ENCODE data around the gene TIMM8B.
"Not testable (repeated sequence)": the region's sequence is repeated elsewhere in the genome, so short reads cannot be mapped to it uniquely, and the experiment has no call there.

Gene TIMM8B

GRCh38 chr11:112100462-112100861 is 13.9 kb upstream of the TIMM8B start:
- no peak overlapping the region for H3K4me3 Mint-ChIP-seq
- H3K27ac Mint-ChIP-seq = no peak overlapping the region
- no peaks in the 10 kb centered on the region for H3K9me3 Mint-ChIP-seq
- H3K36me3 Mint-ChIP-seq (ENCODE audit: low read depth) = peaks cover 27% of the 10 kb centered on the region
- no peak for DNase-seq
- H3K27me3 Mint-ChIP-seq = no peaks in the 10 kb centered on the region
- H3K4me1 Mint-ChIP-seq (ENCODE audit: low read depth) = peaks cover 4% of the 10 kb centered on the region

- Mint-ChIP-seq H3K36me3 (ENCODE audit: low read depth) (peaks cover 43% of the 10 kb centered on the region), H3K9me3 (no peaks in the 10 kb centered on the region), H3K4me3 (no peak overlapping the region), H3K27me3 (no peaks in the 10 kb centered on the region), H3K4me1 (ENCODE audit: low read depth) (no peaks in the 10 kb centered on the region), H3K27ac (no peak overlapping the region)
- no peak for DNase-seq
These were observed 11.4 kb upstream of the TIMM8B start for GRCh38 chr11:112097734-112098528.

GRCh38 chr11:112096194-112096593 is 9.6 kb upstream of the TIMM8B start:
- Mint-ChIP-seq H3K9me3 (no peaks in the 10 kb centered on the region), H3K27ac (no peak overlapping the region), H3K4me3 (no peak overlapping the region), H3K4me1 (ENCODE audit: low read depth) (peaks cover 3% of the 10 kb centered on the region), H3K27me3 (no peaks in the 10 kb centered on the region), H3K36me3 (ENCODE audit: low read depth) (peaks cover 59% of the 10 kb centered on the region)
- DNase-seq = no peak

GRCh38 chr11:112095302-112095701 is 8.7 kb upstream of the TIMM8B start:
- H3K27me3 Mint-ChIP-seq; H3K4me1 Mint-ChIP-seq (ENCODE audit: low read depth); H3K27ac Mint-ChIP-seq; H3K9me3 Mint-ChIP-seq; H3K4me3 Mint-ChIP-seq; DNase-seq: not testable (repeated sequence)
- H3K36me3 Mint-ChIP-seq (ENCODE audit: low read depth) = peaks cover 64% of the 10 kb centered on the region

GRCh38 chr11:112087212-112087611 is 656 bp upstream of the TIMM8B start:
- Mint-ChIP-seq H3K9me3 (no peaks in the 10 kb centered on the region), H3K36me3 (ENCODE audit: low read depth) (peaks cover 100% of the 10 kb centered on the region), H3K4me1 (ENCODE audit: low read depth) (peaks cover 69% of the 10 kb centered on the region), H3K27me3 (no peaks in the 10 kb centered on the region), H3K27ac (peak overlapping the region; percentile 99), H3K4me3 (peak overlapping the region; percentile 99)
- DNase-seq = no peak

GRCh38 chr11:112085822-112086421 is 634 bp downstream of the TIMM8B start:
- peaks cover 71% of the 10 kb centered on the region for H3K4me1 Mint-ChIP-seq (ENCODE audit: low read depth)
- H3K27ac Mint-ChIP-seq = peak overlapping the region; percentile 99
- no peaks in the 10 kb centered on the region for H3K27me3 Mint-ChIP-seq
- peaks cover 98% of the 10 kb centered on the region for H3K36me3 Mint-ChIP-seq (ENCODE audit: low read depth)
- peak overlapping the region; percentile 99 for H3K4me3 Mint-ChIP-seq
- no peaks in the 10 kb centered on the region for H3K9me3 Mint-ChIP-seq
- no peak for DNase-seq

GRCh38 chr11:112082729-112083128 is 3.8 kb downstream of the TIMM8B start:
- H3K9me3 Mint-ChIP-seq = no peaks in the 10 kb centered on the region
- H3K4me3 Mint-ChIP-seq = peak overlapping the region; percentile 30
- H3K27ac Mint-ChIP-seq = peak overlapping the region; percentile 87
- no peaks in the 10 kb centered on the region for H3K27me3 Mint-ChIP-seq
- H3K36me3 Mint-ChIP-seq (ENCODE audit: low read depth) = peaks cover 97% of the 10 kb centered on the region
- peaks cover 56% of the 10 kb centered on the region for H3K4me1 Mint-ChIP-seq (ENCODE audit: low read depth)
- no peak for DNase-seq

GRCh38 chr11:112073941-112074811 is 12.4 kb downstream of the TIMM8B start, which contains the start of the genes NKAPD1 and PIH1D2:
NKAPD1 (plus strand) TSS chr11:112074299; CDS start chr11:112075575, 1,276 bp downstream.
PIH1D2 (minus strand) TSS chr11:112074017; CDS start chr11:112073174, 843 bp downstream.
- Mint-ChIP-seq H3K27me3 (peaks cover 13% of the 10 kb centered on the region), H3K4me3 (peak within 1 kb of the TSS; percentile 98), H3K36me3 (ENCODE audit: low read depth) (peaks cover 51% of the 10 kb centered on the region), H3K4me1 (ENCODE audit: low read depth) (peaks cover 31% of the 10 kb centered on the region), H3K9me3 (no peaks in the 10 kb centered on the region), H3K27ac (peak within 1 kb of the TSS; percentile 99)
- DNase-seq = peak; percentile 85

- Mint-ChIP-seq H3K4me3 (no peak overlapping the region), H3K9me3 (no peaks in the 10 kb centered on the region), H3K4me1 (ENCODE audit: low read depth) (peaks cover 4% of the 10 kb centered on the region), H3K36me3 (ENCODE audit: low read depth) (peaks cover 60% of the 10 kb centered on the region), H3K27me3 (peaks cover 3% of the 10 kb centered on the region), H3K27ac (no peak overlapping the region)
- no peak for DNase-seq
These were observed 23.6 kb downstream of the TIMM8B start for GRCh38 chr11:112062923-112063322.

- Mint-ChIP-seq H3K27me3 (no peaks in the 10 kb centered on the region), H3K9me3 (no peaks in the 10 kb centered on the region), H3K27ac (peak overlapping the region; percentile 89), H3K4me3 (no peak overlapping the region), H3K36me3 (ENCODE audit: low read depth) (peaks cover 88% of the 10 kb centered on the region), H3K4me1 (ENCODE audit: low read depth) (peaks cover 24% of the 10 kb centered on the region)
- DNase-seq = no peak
These were observed 28.5 kb downstream of the TIMM8B start for GRCh38 chr11:112058103-112058502.

GRCh38 chr11:112057170-112057569 is 29.4 kb downstream of the TIMM8B start:
- Mint-ChIP-seq H3K36me3 (ENCODE audit: low read depth) (peaks cover 85% of the 10 kb centered on the region), H3K27ac (peak overlapping the region; percentile 89), H3K9me3 (no peaks in the 10 kb centered on the region), H3K27me3 (no peaks in the 10 kb centered on the region), H3K4me1 (ENCODE audit: low read depth) (peaks cover 24% of the 10 kb centered on the region), H3K4me3 (peak overlapping the region; percentile 3)
- no peak for DNase-seq

GRCh38 chr11:112051768-112052167 is 34.8 kb downstream of the TIMM8B start:
- peaks cover 90% of the 10 kb centered on the region for H3K36me3 Mint-ChIP-seq (ENCODE audit: low read depth)
- H3K4me1 Mint-ChIP-seq (ENCODE audit: low read depth) = peaks cover 37% of the 10 kb centered on the region
- no peak overlapping the region for H3K4me3 Mint-ChIP-seq
- no peaks in the 10 kb centered on the region for H3K9me3 Mint-ChIP-seq
- H3K27ac Mint-ChIP-seq = no peak overlapping the region
- H3K27me3 Mint-ChIP-seq = no peaks in the 10 kb centered on the region
- DNase-seq = no peak

GRCh38 chr11:112050721-112051120 is 35.8 kb downstream of the TIMM8B start:
- no peak overlapping the region for H3K27ac Mint-ChIP-seq
- H3K36me3 Mint-ChIP-seq (ENCODE audit: low read depth) = peaks cover 91% of the 10 kb centered on the region
- no peaks in the 10 kb centered on the region for H3K9me3 Mint-ChIP-seq
- no peaks in the 10 kb centered on the region for H3K27me3 Mint-ChIP-seq
- no peak overlapping the region for H3K4me3 Mint-ChIP-seq
- DNase-seq = no peak
- H3K4me1 Mint-ChIP-seq (ENCODE audit: low read depth) = peaks cover 28% of the 10 kb centered on the region

- H3K4me1 Mint-ChIP-seq (ENCODE audit: low read depth) = peaks cover 28% of the 10 kb centered on the region
- no peak overlapping the region for H3K27ac Mint-ChIP-seq
- DNase-seq = no peak
- H3K27me3 Mint-ChIP-seq = no peaks in the 10 kb centered on the region
- no peak overlapping the region for H3K4me3 Mint-ChIP-seq
- no peaks in the 10 kb centered on the region for H3K9me3 Mint-ChIP-seq
- peaks cover 94% of the 10 kb centered on the region for H3K36me3 Mint-ChIP-seq (ENCODE audit: low read depth)
These were observed 36.8 kb downstream of the TIMM8B start for GRCh38 chr11:112049777-112050176.

Data from activated T-cell treated with anti-CD3 and anti-CD28 coated beads, Interleukin-2, amount 50 U/mL, for 24 hours (primary cell).